ENCODE data around the gene UCN3. TPM values are rescaled to one million over a fixed set of nuclear protein-coding genes. Genes with fewer than 3 reads are reported as not detected.

The UCN3 gene
- total and polyA plus RNA-seq, 10 of the 15 experiments (the other 5 are each of a cell fraction or from before 2014, with no cell fraction given), result not detected

GRCh38 chr10:5391790-5392189, 27.0 kb downstream of the UCN3 start:
- H3K9me3 ChIP-seq (replicated peaks; ENCODE audit: control insufficient read depth, insufficient read depth, low read length), result peaks cover 2% of the 10 kb centered on the region; the same call in 2 of the 3 replicates
- H4K20me1 ChIP-seq (ENCODE audit: control insufficient read depth, insufficient read depth), result no peaks in the 10 kb centered on the region
- H3K4me2 ChIP-seq (ENCODE audit: control insufficient read depth, insufficient read depth), result no peak overlapping the region
- no peak overlapping the region for H3K9ac ChIP-seq (ENCODE audit: control insufficient read depth, insufficient read depth, low read length)
- no peaks in the 10 kb centered on the region for H3K4me1 ChIP-seq (ENCODE audit: control insufficient read depth, insufficient read depth, low read length)
- CTCF ChIA-PET, result interaction anchor here (1.2 kb wide), 1 partner anchor 231 kb away, joined by 3 read pairs; no protein-coding TSS in a partner anchor
- H3K79me2 ChIP-seq (ENCODE audit: control insufficient read depth, insufficient read depth, low read length), result no peaks in the 10 kb centered on the region
- H3K27me3 ChIP-seq (replicated peaks in 1 of 2; ENCODE audit: control insufficient read depth in 2 of 2, insufficient read depth in 2 of 2, low read length in 1 of 2), result no peaks in the 10 kb centered on the region; a peak in 1 of 4 replicates
- RAD21 ChIA-PET (ENCODE audit: unreplicated experiment), result no interaction called here
- SMC1A ChIA-PET (ENCODE audit: uncharacterized antibody, unreplicated experiment), result interaction anchor here (0.9 kb wide), 1 partner anchor 8 kb away, joined by 3 read pairs; no protein-coding TSS in a partner anchor
- no peak for DNase-seq (ENCODE audit: low read depth, low spot score)
- in situ Hi-C loops (cut with MboI) (no loop called here), intact Hi-C loops (cut with micrococcal nuclease; ENCODE audit: unreplicated experiment) (no loop called here)
- BruUV-seq (replicated peaks), result no TSS peak
- FAIRE-seq, result no peak
- POLR2A ChIA-PET, result no interaction called here
- H3K27ac ChIP-seq (ENCODE audit: control insufficient read depth, insufficient read depth), result no peak overlapping the region
- no peaks in the 10 kb centered on the region for H3K36me3 ChIP-seq (ENCODE audit: control insufficient read depth in 2 of 2, insufficient read depth in 2 of 2, low read length in 1 of 2)
- no peak overlapping the region for H3K4me3 ChIP-seq
- WGBS (ENCODE audit: insufficient coverage, insufficient replicate concordance, low lambda C conversion rate, missing lambda C conversion rate), result 55% methylated on average over 3 of the region's 3 CpGs
- ATAC-seq, result no peak
- no peak overlapping the region for H2AFZ ChIP-seq (ENCODE audit: control insufficient read depth, low read depth, low read length)
- no peak for TF ChIP-seq SMAD1 (IDR thresholded peaks at IDR 0.05; ENCODE audit: low read depth, partially characterized antibody)
- TF ChIP-seq IRF3 (IDR thresholded peaks at IDR 0.05), result no peak
- TF ChIP-seq ZSCAN29 (IDR thresholded peaks at IDR 0.05), result no peak
- no peak for TF ChIP-seq ZNF24 (IDR thresholded peaks at IDR 0.05)
- no peak for TF ChIP-seq CBX3 (IDR thresholded peaks at IDR 0.05; ENCODE audit: borderline replicate concordance, low read depth)
- TF ChIP-seq MEF2A (IDR thresholded peaks at IDR 0.05; ENCODE audit: insufficient read depth, low read depth, low read length), result no peak
- TF ChIP-seq LARP7 (IDR thresholded peaks at IDR 0.05), result no peak
- TF ChIP-seq KLF5 (IDR thresholded peaks at IDR 0.05; ENCODE audit: partially characterized antibody), result no peak
- no peak for TF ChIP-seq SMC3 (IDR thresholded peaks at IDR 0.05; ENCODE audit: borderline replicate concordance, low read length)
- no peak for TF ChIP-seq IRF5 (IDR thresholded peaks at IDR 0.05; ENCODE audit: borderline replicate concordance)
- TF ChIP-seq E4F1 (IDR thresholded peaks at IDR 0.05; ENCODE audit: borderline replicate concordance, partially characterized antibody), result no peak
- TF ChIP-seq ZBTB33 (IDR thresholded peaks at IDR 0.05), result no peak
- no peak for TF ChIP-seq SMAD5 (IDR thresholded peaks at IDR 0.05; ENCODE audit: low read depth)
- TF ChIP-seq ZBTB40 (IDR thresholded peaks at IDR 0.05; ENCODE audit: borderline replicate concordance), result no peak

Data from GM12878 (cell line).